ENCODE measurements around the gene PDGFRB. TPM values are rescaled to one million over a fixed set of nuclear protein-coding genes. Genes with fewer than 3 reads are reported as not detected.

Gene PDGFRB
- 0.08 to 0.36 TPM (median 0.09 TPM) in 5 replicates for total RNA-seq (2022; extraction: Qiagen RNA extraction; ENCODE audit: low read depth)

GRCh38 chr5:150155258-150156026, at the start of gene PDGFRB:
Gene PDGFRB, minus strand, starts transcription at chr5:150155845. Its CDS starts 18,798 bp downstream, at chr5:150137047.

GRCh38 chr5:150189728-150190502, 34.3 kb upstream of the PDGFRB start, which contains the start of gene SLC6A7:
Gene SLC6A7, plus strand, starts transcription at chr5:150190062. Its CDS starts 266 bp downstream, at chr5:150190328.

GRCh38 chr5:150166650-150167511, 11.2 kb upstream of the PDGFRB start, which contains the start of gene CDX1:
Gene CDX1, plus strand, starts transcription at chr5:150166778. Its CDS starts 99 bp downstream, at chr5:150166877.

GRCh38 chr5:150085950-150086715, 69.5 kb downstream of the PDGFRB start, which contains the start of gene CSF1R:
Gene CSF1R, minus strand, starts transcription at chr5:150086554. Its CDS starts 127 bp downstream, at chr5:150086427.

Other genes starting within 250 kb of the PDGFRB start
- 0.11 to 0.18 TPM (median 0.14 TPM) in 5 replicates for gene PDE6A, start 211.1 kb downstream of the PDGFRB start, total RNA-seq (2022; extraction: Qiagen RNA extraction; ENCODE audit: low read depth)
- 23.0 to 36.5 TPM (median 29.5 TPM) in 5 replicates for gene SLC26A2, start 195.1 kb downstream of the PDGFRB start, total RNA-seq (2022; extraction: Qiagen RNA extraction; ENCODE audit: low read depth)
- 5.2 to 6.4 TPM (median 5.4 TPM) in 5 replicates for gene TIGD6, start 155.2 kb downstream of the PDGFRB start, total RNA-seq (2022; extraction: Qiagen RNA extraction; ENCODE audit: low read depth)
- 29.7 to 31.9 TPM (median 31.4 TPM) in 5 replicates for gene HMGXB3, start 155.1 kb downstream of the PDGFRB start, total RNA-seq (2022; extraction: Qiagen RNA extraction; ENCODE audit: low read depth)
- gene CSF1R, start 69.3 kb downstream of the PDGFRB start, total RNA-seq (2022; extraction: Qiagen RNA extraction; ENCODE audit: low read depth) = 0.05 to 0.37 TPM (median 0.09 TPM) in 5 replicates
- not detected in 5 replicates for gene CDX1, start 10.9 kb upstream of the PDGFRB start, total RNA-seq (2022; extraction: Qiagen RNA extraction; ENCODE audit: low read depth)
- gene SLC6A7, start 34.2 kb upstream of the PDGFRB start, total RNA-seq (2022; extraction: Qiagen RNA extraction; ENCODE audit: low read depth) = 0.02 to 0.06 TPM (median 0.03 TPM) in 4 of 5 replicates, not detected in the other
- gene CAMK2A, start 133.9 kb upstream of the PDGFRB start, total RNA-seq (2022; extraction: Qiagen RNA extraction; ENCODE audit: low read depth) = 0.96 to 1.4 TPM (median 1.0 TPM) in 5 replicates
- gene ARSI, start 147.1 kb upstream of the PDGFRB start, total RNA-seq (2022; extraction: Qiagen RNA extraction; ENCODE audit: low read depth) = 41.1 to 52.9 TPM (median 45.5 TPM) in 5 replicates
- 71.4 to 102 TPM (median 88.1 TPM) in 5 replicates for gene TCOF1, start 201.9 kb upstream of the PDGFRB start, total RNA-seq (2022; extraction: Qiagen RNA extraction; ENCODE audit: low read depth)